Tibial nerve (tissue), 4 donors: ENCODE data around the gene ACAT2. TPM values are rescaled to one million over a fixed set of nuclear protein-coding genes. Genes with fewer than 3 reads are reported as not detected.

Source experiments
- DNase-seq, 2 donors: peaks; one replicate each; pipeline ENCODE4 v3.0.0-alpha.2; 2019; ENCODE audit warnings: low spot score in 2 of 2
- H3K27ac ChIP-seq, 4 donors: fragments of 200-600 bp; sonication (generic) in 3 of 4; one replicate each; pipeline ENCODE4 v1.5.1; 2017 to 2019; ENCODE audit warnings: mild to moderate bottlenecking in 1 of 4
- H3K27me3 ChIP-seq, 2 donors: fragments of 200-600 bp; sonication (generic) in 1 of 2; one replicate each; pipeline versions ENCODE4 v1.5.1 to v1.6.0; 2017 to 2019
- H3K36me3 ChIP-seq, 3 donors: fragments of 200-600 bp; sonication (generic); one replicate each; pipeline ENCODE4 v1.5.1; 2018 to 2019
- H3K4me1 ChIP-seq, 4 donors: fragments of 200-600 bp; sonication (generic) in 3 of 4; one replicate each; pipeline ENCODE4 v1.5.1; 2017 to 2019
- H3K4me3 ChIP-seq, 4 donors: fragments of 200-600 bp; sonication (generic) in 3 of 4; one replicate each; pipeline ENCODE4 v1.5.1; 2017 to 2019; ENCODE audit warnings: mild to moderate bottlenecking in 1 of 4, moderate library complexity in 1 of 4
- H3K9me3 ChIP-seq, 4 donors: fragments of 200-600 bp; sonication (generic) in 3 of 4; one replicate each; pipeline ENCODE4 v1.5.1; 2017 to 2019
- EP300 ChIP-seq, 2 donors: sonication (generic); formaldehyde crosslinking; IDR thresholded peaks; one replicate each; pipeline ENCODE4 v1.6.1; 2017; ENCODE audit warnings: antibody characterized with exemption in 2 of 2, mild to moderate bottlenecking in 1 of 2
- POLR2A ChIP-seq, 2 donors: fragments of 450-650 bp; IDR thresholded peaks; one replicate each; pipeline ENCODE4 v1.6.1; 2017; ENCODE audit warnings: antibody characterized with exemption in 2 of 2, mild to moderate bottlenecking in 2 of 2, moderate library complexity in 2 of 2
- WGBS, 2 donors: methylation state at CpG; one replicate each; pipeline ENCODE4 v1.1.5; 2018; 5-methylcytosine and 5-hydroxymethylcytosine counted together
- total RNA-seq, 4 donors: library from RNA; depleted of rRNA; stranded (reverse); fragments of >200 nt; gene quantifications; one replicate each; pipeline ENCODE4 v1.1.0, GENCODE V29; 2016
- TF ChIP-seq, protein P1 (sequence below), 5 experiments: fragments of 200-600 bp in 3 of 5; fragments of 450-650 bp in 2 of 5; sonication (generic) in 3 of 5; IDR thresholded peaks; one replicate each; pipeline ENCODE4 v1.5.1; 2016 to 2019; ENCODE audit warnings: antibody characterized with exemption in 5 of 5, mild to moderate bottlenecking in 3 of 5, moderate library complexity in 2 of 5

ACAT2 gene
- total RNA-seq, 4 donors from 2014 or later: 8.1 to 20.6 (median 17.1) TPM

DNA sequence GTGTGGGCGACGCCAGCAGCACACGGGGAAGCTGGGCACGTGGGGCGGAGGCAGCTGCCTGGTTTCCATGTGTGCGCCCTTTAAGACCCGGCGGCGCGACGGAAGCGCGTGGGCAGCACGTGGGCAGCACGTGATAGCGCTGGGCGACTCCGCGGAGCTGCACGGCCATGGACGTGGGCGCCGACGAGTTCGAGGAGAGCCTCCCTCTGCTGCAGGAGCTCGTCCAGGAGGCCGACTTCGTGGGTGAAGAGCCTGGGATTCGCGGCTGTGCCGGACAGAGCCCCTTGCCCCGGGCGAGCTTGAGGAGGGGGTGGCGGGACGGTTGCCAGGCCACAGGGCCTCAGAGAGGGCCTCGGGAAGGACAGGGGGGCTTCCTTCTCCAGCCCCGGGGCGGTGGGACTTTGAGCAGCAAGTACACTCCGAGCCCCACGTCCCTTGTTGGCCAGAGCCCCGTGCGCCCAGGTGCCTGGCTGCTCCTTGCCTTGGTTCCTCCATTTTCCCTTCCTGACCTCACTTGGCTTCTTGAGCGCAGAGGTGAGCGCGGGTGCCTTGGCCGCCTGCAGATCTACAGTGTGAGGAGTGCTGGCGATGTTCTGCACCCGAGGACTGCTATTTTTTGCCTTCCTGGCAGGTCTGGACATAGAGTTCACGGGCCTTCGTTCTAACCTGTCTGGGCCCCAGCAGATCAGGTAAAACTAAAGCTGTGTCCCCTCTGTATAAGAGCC lies 38.5 kb downstream of the ACAT2 start, which contains the start of gene PNLDC1:
Gene PNLDC1, plus strand, starts transcription at position 136 of the 725 bp plus-strand sequence. Its CDS starts 32 bp downstream, at position 168.
- no peaks in the 10 kb centered on the region for H3K9me3 ChIP-seq
- no peak for DNase-seq
- 89 to 92% methylated on average over 49 to 50 of the region's 50 CpGs for WGBS, 2 donors
- no peaks in the 10 kb centered on the region for H3K27me3 ChIP-seq
- no peak within 1 kb of the TSS for H3K27ac ChIP-seq
- no peaks in the 10 kb centered on the region for H3K4me1 ChIP-seq
- no peak within 1 kb of the TSS for H3K4me3 ChIP-seq
- TF ChIP-seq POLR2A (IDR thresholded peaks at IDR 0.05): no peak
- no peak for TF ChIP-seq EP300 (IDR thresholded peaks at IDR 0.05)
- TF ChIP-seq, protein P1, sequence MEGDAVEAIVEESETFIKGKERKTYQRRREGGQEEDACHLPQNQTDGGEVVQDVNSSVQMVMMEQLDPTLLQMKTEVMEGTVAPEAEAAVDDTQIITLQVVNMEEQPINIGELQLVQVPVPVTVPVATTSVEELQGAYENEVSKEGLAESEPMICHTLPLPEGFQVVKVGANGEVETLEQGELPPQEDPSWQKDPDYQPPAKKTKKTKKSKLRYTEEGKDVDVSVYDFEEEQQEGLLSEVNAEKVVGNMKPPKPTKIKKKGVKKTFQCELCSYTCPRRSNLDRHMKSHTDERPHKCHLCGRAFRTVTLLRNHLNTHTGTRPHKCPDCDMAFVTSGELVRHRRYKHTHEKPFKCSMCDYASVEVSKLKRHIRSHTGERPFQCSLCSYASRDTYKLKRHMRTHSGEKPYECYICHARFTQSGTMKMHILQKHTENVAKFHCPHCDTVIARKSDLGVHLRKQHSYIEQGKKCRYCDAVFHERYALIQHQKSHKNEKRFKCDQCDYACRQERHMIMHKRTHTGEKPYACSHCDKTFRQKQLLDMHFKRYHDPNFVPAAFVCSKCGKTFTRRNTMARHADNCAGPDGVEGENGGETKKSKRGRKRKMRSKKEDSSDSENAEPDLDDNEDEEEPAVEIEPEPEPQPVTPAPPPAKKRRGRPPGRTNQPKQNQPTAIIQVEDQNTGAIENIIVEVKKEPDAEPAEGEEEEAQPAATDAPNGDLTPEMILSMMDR (IDR thresholded peaks at IDR 0.05): no peak
- peaks cover 0 to 51% (median 20%) of the 10 kb centered on the region in 3 donors for H3K36me3 ChIP-seq

DNA sequence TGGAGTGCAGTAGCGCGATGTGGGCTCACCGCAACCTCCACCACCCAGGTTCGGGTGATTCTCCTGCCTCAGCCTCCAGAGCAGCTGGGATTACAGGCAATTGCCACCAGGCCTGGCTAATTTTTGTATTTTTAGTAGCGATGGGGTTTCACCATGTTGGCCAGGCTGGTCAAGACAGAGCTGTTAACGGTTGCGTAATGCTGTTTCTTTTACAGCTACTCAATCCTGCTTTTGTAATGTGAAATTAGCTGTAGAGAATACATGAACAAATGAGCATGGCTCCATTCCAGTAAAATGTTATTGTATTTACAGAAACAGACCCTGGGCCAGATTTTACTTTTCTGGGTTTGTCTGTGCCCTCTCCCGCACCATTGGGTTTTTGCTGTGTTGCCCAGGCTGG lies 40.1 kb downstream of the ACAT2 start:
- Histone ChIP-seq H3K9me3 (no peaks in the 10 kb centered on the region), H3K27ac (no peak overlapping the region), H3K27me3 (no peaks in the 10 kb centered on the region), H3K36me3 (peaks cover 0 to 45% (median 20%) of the 10 kb centered on the region in 3 donors), H3K4me1 (no peaks in the 10 kb centered on the region), H3K4me3 (no peak overlapping the region)
- DNase-seq: no peak
- TF ChIP-seq, protein P1 (IDR thresholded peaks at IDR 0.05): no peak
- no peak for TF ChIP-seq EP300 (IDR thresholded peaks at IDR 0.05)
- TF ChIP-seq POLR2A (IDR thresholded peaks at IDR 0.05): no peak
- 87 to 89% methylated on average over 8 of the region's 8 CpGs for WGBS, 2 donors

DNA sequence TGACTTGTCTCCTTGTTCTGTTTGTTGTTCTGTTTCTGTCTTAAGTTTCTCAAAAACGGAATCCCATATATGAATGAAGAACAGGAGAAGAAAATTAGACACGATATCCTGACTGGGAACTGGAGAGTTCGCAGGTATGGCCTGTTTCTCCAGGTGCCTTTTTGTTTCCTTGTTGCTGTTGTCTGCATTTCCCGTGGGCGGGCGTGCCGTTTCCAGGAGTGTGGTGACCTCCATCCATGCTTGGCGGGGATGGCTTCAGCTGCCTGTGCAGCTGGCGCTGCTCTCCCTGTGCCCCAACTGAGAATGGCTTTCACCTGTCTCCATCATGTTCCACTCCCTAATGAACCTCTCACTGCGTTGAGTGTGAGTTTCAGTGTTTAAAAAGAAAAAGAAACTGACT lies 42.7 kb downstream of the ACAT2 start:
- H3K27me3 ChIP-seq: no peaks in the 10 kb centered on the region
- H3K4me1 ChIP-seq: no peaks in the 10 kb centered on the region
- H3K27ac ChIP-seq: no peak overlapping the region
- no peak overlapping the region for H3K4me3 ChIP-seq
- peaks cover 0 to 19% (median 5%) of the 10 kb centered on the region in 3 donors for H3K36me3 ChIP-seq
- H3K9me3 ChIP-seq: no peaks in the 10 kb centered on the region
- TF ChIP-seq EP300 (IDR thresholded peaks at IDR 0.05) (no peak), POLR2A (IDR thresholded peaks at IDR 0.05) (no peak)
- TF ChIP-seq, protein P1 (IDR thresholded peaks at IDR 0.05): no peak
- no peak for DNase-seq
- 89% methylated on average over 10 of the region's 10 CpGs for WGBS, 2 donors

DNA sequence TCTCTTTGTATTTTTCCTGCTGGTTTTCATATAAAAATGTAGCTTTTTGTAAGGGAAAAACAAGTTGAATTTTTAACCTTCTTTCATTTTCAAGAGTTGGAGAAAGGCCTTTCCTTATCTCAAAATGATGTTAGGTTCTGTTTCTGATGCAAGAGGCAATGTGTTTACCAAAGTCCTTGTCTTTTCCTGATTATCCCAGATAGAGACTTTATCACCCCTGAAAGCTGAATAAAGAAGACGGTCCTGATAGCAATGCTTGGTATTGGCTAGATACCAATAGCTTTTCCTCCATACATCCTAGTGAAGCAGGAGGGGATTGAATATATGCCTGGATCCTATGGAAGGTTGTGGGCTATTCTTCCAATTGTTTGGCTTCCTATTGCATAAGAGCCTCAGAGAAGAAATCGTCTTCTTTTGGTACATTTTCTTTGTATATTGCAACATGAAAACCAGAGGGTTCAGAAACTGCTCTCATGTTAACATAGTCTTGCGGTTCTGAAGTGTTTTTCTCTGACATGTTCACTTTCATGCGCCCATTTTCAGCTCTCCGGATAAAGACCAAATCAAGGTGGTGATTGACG lies 43.7 kb downstream of the ACAT2 start:
- 93 to 95% methylated on average over 6 of the region's 6 CpGs for WGBS, 2 donors
- no peak for DNase-seq
- peaks cover 0 to 9% (median 0%) of the 10 kb centered on the region in 3 donors for H3K36me3 ChIP-seq
- H3K4me3 ChIP-seq: no peak overlapping the region
- no peaks in the 10 kb centered on the region for H3K9me3 ChIP-seq
- no peak for TF ChIP-seq EP300 (IDR thresholded peaks at IDR 0.05)
- no peak for TF ChIP-seq POLR2A (IDR thresholded peaks at IDR 0.05)
- TF ChIP-seq, protein P1 (IDR thresholded peaks at IDR 0.05): no peak
- H3K4me1 ChIP-seq: no peaks in the 10 kb centered on the region
- H3K27me3 ChIP-seq: no peaks in the 10 kb centered on the region
- no peak overlapping the region for H3K27ac ChIP-seq

DNA sequence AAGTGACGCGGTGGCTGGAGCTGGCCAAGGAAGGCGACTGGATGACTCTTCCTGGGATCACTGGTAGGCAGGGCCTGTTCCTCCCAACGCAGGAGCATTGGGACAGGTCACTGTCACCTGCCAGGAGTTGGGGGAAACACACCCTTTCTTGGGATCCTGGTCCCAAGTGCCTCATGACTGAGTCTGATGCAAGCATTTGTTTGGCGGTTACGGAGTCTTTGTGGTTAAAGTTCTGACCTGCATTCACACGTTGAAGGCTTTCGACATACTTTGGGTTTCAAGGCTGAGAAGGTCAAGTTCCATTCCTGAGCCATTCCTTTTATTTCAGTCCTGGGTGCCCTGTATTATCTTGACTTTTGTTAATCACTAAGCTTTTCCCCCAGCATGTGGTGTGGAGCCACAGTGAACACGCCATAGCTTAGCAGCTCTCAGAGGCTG lies 44.2 kb downstream of the ACAT2 start:
- no peak overlapping the region for H3K27ac ChIP-seq
- TF ChIP-seq, protein P1 (IDR thresholded peaks at IDR 0.05): no peak
- TF ChIP-seq POLR2A (IDR thresholded peaks at IDR 0.05) (no peak), EP300 (IDR thresholded peaks at IDR 0.05) (no peak)
- H3K4me1 ChIP-seq: no peaks in the 10 kb centered on the region
- WGBS, 2 donors: 91 to 94% methylated on average over 9 of the region's 9 CpGs
- no peaks in the 10 kb centered on the region for H3K27me3 ChIP-seq
- H3K36me3 ChIP-seq: peaks cover 0 to 9% (median 0%) of the 10 kb centered on the region in 3 donors
- no peaks in the 10 kb centered on the region for H3K9me3 ChIP-seq
- no peak for DNase-seq
- no peak overlapping the region for H3K4me3 ChIP-seq
